GM19025 (cell line): ENCODE results near the gene EMILIN2.

Experiments used
- ATAC-seq: cut with Tn5 transposase; IDR thresholded peaks from one replicate; pipeline ENCODE4 v1.9.1; 2021; ENCODE audit warnings: mild to moderate bottlenecking, low read depth, moderate library complexity; ENCODE audit not compliant: unreplicated experiment

The EMILIN2 gene

GRCh38 chr18:2871111-2871720, 24.4 kb downstream of the EMILIN2 start:
- ATAC-seq, result no peak

GRCh38 chr18:2872095-2872494, 25.3 kb downstream of the EMILIN2 start:
- ATAC-seq, result no peak

GRCh38 chr18:2874765-2875164, 28.0 kb downstream of the EMILIN2 start:
- ATAC-seq, result no peak

- no peak for ATAC-seq
Observed at GRCh38 chr18:2878656-2879330, 32.0 kb downstream of the EMILIN2 start.

GRCh38 chr18:2879889-2880288, 33.1 kb downstream of the EMILIN2 start:
- ATAC-seq, result no peak

- ATAC-seq, result no peak
Observed at GRCh38 chr18:2880473-2880872, 33.7 kb downstream of the EMILIN2 start.

- ATAC-seq, result no peak
Observed at GRCh38 chr18:2881088-2881839, 34.5 kb downstream of the EMILIN2 start.

GRCh38 chr18:2881840-2882195, 35.0 kb downstream of the EMILIN2 start:
- ATAC-seq, result no peak

- no peak for ATAC-seq
Observed at GRCh38 chr18:2882201-2882600, 35.4 kb downstream of the EMILIN2 start.

GRCh38 chr18:2883076-2883735, 36.4 kb downstream of the EMILIN2 start:
- ATAC-seq, result no peak

- ATAC-seq, result no peak
Observed at GRCh38 chr18:2884706-2885285, 38.0 kb downstream of the EMILIN2 start.

- no peak for ATAC-seq
Observed at GRCh38 chr18:2887470-2887869, 40.7 kb downstream of the EMILIN2 start.

GRCh38 chr18:2889761-2890192, 43.0 kb downstream of the EMILIN2 start:
- ATAC-seq, result no peak

- ATAC-seq, result no peak
Observed at GRCh38 chr18:2890606-2891005, 43.8 kb downstream of the EMILIN2 start.

- no peak for ATAC-seq
Observed at GRCh38 chr18:2891526-2892431, 45.0 kb downstream of the EMILIN2 start.

- ATAC-seq, result no peak
Observed at GRCh38 chr18:2893056-2893455, 46.2 kb downstream of the EMILIN2 start.

- no peak for ATAC-seq
Observed at GRCh38 chr18:2893676-2894075, 46.9 kb downstream of the EMILIN2 start.

GRCh38 chr18:2894131-2894840, 47.5 kb downstream of the EMILIN2 start:
- no peak for ATAC-seq

- ATAC-seq, result no peak
Observed at GRCh38 chr18:2894841-2895370, 48.1 kb downstream of the EMILIN2 start.
